NCI-H1092 treated with DMSO at 0.1 percent for 48 hours (cell line): ENCODE measurements around the gene TCF4.

Source experiments
- DNase-seq: peaks from one replicate; lab custom pipeline; 2025; lab: John Stamatoyannopoulos, UW

Gene TCF4

DNA sequence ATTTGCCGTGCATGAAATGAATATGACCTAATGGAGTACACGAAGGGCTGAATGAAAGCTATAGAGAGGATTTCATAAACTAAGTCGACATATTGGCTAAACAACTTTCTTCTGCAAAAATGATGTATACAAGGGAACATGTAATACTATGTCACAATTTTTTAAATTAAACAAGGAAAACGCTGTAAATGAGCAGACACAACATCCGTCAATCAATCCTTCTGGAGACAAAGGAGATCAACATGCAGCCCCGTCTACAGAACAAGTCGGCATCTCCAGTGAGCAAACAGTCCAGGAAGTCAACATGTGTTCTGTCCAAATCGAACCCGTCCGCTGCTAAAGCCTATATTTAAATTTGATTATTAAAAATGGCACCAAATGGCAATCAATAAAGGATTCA is 180.8 kb downstream of the TCF4 start:
- DNase-seq = peak; percentile 86

DNA sequence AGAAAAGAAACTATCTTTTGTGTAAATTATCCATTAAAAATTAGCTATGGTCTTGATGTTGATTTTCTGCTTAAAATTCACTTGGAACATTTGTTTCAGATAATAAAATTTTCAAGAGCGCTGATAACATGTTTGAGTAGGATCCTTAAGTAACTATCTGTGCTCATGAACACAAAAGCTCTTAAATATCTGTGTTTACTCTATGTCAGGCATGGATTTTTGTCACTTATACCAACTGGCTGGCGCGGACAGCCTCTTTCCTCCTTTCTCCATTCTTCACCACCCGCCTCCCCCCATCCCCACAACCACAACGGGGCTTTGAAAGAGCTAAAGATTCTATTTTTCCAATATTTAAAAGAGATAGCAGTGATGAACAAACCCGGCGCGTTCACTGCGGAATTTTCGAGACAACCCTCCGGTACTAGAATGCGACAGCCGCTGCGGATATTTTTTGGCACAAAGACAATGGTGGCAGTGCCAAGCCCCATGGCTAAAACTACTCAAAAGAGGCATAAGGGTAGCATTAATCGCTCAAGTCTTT is 181.5 kb downstream of the TCF4 start:
- DNase-seq = peak; percentile 98

- peak; percentile 98 for DNase-seq
These were observed 182.0 kb downstream of the TCF4 start for GRCh38 chr18:55405893-55406406.

GRCh38 chr18:55405475-55405874 is 182.5 kb downstream of the TCF4 start:
- peak; percentile 67 for DNase-seq

DNA sequence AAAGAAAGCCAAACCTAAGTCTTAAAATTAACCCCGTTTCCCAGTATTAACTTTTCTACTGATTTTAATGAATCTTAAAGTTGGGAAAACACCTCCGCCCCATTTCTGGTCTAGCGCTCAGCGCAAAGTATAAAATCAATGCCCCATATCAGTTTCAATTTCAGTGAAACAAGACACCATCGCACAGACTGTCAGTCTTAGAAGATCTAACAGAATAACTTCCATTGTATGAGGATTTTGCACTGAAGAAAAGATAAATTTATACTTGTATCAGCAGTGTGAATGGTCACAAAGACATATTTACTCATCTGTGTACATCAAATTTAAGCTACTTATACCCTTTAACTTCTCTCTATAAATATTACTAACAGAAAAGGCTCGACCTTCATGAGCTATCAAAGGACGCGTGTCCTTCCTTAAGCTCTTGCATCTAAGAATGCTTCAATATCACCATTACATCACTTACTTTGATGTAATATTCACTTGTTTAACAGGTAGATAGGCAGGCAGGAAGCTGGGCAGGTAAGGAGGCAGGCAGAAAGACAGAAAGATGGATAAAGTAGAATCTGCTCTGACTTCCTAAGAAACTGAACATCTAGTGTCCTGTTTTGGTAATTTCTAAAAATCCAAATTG is 183.0 kb downstream of the TCF4 start:
- no peak for DNase-seq

DNA sequence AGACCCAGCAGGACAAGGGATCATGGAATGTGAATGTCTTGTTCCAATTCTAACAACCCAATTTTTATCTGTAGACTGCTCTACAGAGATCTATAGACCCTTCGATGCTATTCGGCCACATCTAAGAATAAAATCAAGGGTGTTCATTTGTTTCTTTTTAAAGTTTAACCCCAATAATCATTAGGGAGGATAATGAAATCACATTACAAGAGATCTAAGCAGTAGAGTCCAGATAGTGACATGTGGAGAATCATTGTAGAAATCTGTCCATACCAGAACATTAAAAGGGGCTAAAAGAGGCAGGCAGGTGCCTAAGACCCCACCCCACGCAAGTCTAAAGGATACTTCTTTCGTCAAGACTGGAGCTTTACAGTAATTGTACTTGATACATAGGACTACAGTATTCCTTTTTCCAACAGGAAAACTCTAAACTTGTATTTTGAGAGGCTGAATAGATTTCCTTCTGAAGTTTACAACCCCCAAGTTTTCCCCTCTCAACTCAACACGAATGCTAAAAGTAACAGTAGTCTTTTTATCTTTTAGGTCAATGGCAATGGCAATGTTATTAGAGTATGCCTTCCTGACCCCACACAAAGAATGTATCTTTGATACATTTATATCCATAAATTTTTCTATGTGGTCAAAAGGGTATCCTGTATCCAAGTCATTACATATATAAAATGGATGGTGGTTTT is 183.7 kb downstream of the TCF4 start:
- no peak for DNase-seq

DNA sequence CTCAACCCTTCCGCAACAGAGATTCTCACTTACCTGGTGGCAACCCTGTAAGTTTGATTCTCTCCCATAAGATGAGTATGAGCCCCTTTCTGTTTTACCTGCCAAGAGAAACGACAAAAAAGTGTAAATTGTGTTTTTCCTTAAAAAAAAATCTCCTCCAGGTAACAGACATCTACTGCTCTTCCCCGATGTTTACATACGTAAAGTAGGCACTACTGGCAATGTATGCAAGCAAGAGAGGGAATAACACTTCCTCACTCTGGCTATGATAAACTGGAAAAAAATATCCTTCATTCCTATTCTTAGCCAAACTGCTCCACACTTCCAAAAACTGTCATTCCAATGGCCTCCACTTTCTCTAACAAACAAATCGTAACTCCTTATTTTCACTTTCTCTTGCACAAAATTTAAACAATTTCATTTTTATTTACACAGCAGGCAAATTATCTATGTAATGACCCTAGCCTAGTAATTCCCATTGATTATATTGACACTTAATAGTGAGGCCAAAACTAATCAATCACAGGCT is 184.5 kb downstream of the TCF4 start:
- DNase-seq = no peak

GRCh38 chr18:55402731-55403405 is 185.1 kb downstream of the TCF4 start:
- DNase-seq = peak; percentile 54

DNA sequence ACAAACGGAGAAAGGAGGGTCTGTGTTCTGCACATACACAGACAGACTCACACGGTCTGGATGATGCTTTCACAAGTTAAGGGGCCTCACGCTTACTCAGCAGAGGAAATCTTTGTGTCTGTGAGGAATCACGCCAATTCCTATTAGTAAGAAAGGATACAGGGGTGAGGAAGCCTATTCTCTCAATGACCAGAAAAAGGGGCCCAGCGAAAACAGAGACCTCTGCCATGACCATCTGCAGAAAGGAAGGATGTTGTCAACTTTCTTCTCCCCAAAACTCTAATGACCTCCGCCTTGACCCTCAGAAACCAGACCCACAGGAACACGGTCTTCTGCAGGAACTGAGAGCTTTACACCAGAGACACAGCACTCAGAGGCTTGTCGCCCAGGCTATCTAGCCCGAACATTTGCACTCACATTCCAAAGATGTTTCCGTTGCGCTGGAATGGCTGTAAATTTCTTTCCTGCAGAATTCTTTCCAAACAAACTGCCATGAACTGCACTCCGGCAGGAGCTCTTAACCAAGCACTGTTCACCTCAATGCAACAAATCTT is 186.3 kb downstream of the TCF4 start:
- no peak for DNase-seq

DNA sequence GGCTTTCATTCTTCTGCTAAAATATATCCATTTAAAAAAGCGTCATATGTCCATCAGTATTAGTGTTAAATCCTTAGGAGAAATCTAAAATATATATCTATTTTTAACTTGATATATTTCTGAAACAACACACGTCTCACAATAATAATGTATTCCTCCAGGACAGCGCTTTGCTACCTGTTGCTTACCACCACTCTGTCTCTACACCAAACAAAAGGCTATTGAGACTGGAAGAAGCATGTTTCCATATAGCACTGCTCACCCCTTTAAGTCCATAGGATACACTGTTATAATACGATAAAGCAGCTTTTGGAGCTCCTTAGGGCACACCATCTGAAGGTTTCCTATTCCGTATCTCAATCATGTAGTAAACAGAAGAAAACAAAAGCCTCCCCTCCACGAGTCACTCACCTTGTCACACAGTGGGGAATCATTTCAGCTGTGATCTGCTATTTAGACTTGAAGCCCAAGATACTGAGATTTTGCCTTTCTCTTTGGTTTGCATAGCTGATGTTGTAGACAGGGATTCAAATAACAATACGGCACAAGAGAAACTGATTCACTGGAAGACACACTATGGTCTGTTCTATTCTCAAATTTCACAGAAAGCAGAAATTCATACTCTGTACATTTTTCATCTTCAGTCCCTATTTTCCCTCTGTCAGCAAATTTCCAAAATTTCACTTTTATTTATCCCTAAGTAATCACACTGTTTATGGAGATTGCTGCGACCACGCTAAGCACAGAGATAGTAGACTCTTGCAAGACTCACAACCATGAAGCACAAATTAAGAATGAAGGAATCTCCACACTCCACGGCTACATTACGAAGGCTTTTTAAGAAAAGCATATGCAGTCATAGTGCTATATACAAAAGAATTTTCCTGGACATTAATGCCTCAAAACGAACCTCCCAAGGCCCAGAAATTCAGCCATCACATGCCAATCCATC is 187.1 kb downstream of the TCF4 start:
- DNase-seq = no peak

DNA sequence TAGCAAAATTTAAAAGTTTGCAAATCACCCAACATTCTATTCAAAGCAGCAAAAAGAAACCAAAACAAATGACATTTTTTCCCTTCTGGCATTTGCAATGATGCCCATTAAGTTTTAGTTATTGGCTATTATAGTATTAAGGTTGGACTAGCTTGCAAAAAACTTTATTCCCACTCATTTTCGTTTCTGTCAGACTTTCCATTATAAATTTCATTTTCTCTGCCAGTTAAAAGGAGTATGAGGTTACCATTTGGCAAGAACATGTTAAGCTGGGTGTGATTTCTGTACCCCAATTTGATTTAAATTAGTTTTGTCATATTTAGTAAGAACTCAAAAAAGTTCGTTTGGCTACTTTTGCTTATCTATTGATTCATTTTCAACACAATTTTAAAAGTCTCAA is 187.9 kb downstream of the TCF4 start:
- DNase-seq = no peak

GRCh38 chr18:55398858-55399257 is 189.1 kb downstream of the TCF4 start:
- no peak for DNase-seq

- no peak for DNase-seq
These were observed 191.0 kb downstream of the TCF4 start for GRCh38 chr18:55396979-55397378.

DNA sequence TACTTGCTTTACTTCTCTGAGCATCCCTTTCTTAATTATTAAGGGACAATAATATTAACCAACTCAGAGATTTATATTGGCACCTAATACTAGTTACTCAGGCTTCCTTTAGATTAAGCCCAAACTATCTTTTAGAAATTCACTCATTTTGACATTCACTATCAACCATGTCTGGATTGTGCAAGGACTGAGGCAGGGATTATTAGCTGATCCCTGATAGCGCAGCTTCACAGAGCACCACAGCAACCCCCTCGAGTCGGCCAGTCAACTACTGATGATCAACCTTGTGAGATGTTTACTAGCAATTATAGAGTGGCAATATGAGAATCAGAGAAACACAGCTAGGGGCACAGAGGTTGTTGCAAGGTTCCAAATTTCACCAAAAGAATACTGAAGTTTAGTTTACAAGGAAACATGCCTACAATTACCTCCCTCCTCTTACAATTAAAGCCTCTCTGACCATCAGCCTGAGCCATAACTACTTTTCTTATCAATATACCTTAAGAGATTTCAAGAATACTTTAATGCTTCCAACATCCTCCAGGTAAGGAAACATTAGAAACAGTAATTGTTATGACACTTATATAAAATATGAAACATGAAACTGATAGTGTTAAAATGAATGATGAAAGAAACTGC is 191.6 kb downstream of the TCF4 start:
- DNase-seq = no peak

DNA sequence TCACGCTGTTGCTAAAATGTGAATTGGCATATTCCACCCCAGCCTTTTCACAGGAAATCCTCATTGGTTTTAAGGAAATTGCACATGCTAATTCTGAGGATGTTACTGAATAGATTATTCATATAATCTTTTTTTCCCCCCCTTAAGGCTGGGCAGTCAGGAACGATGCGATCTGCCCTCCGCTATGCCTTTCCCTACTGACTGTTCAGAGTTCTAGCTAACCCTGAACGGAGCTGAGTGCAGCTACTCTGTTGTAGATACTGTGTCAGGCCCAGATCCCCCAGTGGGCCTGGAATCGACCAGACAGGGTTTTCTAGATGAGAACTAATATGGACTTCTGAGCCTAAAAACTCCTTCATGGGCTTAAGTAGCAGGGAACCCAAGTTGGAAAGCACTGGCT is 192.2 kb downstream of the TCF4 start:
- no peak for DNase-seq

GRCh38 chr18:55390898-55391297 is 197.1 kb downstream of the TCF4 start:
- DNase-seq = no peak

- DNase-seq = no peak
These were observed 200.6 kb downstream of the TCF4 start for GRCh38 chr18:55387139-55387984.

GRCh38 chr18:55386545-55386944 is 201.4 kb downstream of the TCF4 start:
- DNase-seq = no peak

- no peak for DNase-seq
These were observed 202.2 kb downstream of the TCF4 start for GRCh38 chr18:55385770-55386169.
